HG02798 (cell line): ENCODE data around the gene OXLD1.
A peak's percentile ranks its signal among the peaks of the same experiment; 100 is the strongest.

Experiments used
- ATAC-seq: cut with Tn5 transposase; IDR thresholded peaks from one replicate; pipeline ENCODE4 v1.9.1; 2021; ENCODE audit warnings: mild to moderate bottlenecking; ENCODE audit not compliant: unreplicated experiment, poor library complexity

OXLD1 gene

DNA sequence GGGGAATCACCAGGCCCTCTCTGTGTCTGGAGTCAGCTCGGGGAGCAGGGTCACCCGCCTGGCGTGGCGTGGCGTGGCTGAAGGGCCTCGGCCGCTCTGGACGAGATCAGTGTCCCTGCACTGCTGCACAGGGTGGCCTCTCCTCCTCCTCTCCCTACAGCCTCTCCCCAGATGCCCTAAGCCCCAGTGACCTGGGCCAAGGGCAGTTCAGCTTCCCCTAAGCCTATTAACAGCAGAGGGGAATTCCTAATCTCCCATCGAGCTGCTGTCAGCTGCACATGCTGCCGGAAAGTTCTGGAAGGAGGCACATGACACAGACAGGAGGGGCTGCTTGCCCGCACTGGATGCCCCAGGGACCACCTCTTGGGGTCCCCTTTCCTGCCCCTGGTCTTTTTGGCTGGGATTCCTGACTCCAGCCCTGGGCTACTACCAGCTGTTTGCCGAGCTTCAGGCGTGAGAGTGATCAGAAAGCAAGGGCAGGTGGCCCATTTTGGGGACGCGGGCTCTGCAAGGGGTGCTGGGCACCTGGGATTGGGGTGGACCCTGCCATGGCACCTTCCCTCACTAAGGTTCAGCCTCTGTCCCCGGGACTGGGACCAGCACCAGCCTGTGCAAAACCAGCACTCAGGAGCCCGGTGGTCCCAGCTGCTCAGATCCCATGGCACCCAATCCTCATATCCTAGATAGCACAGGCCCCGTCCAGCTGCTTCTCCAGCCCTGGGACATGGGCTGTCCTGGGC is 10.9 kb downstream of the OXLD1 start:
- no peak for ATAC-seq

DNA sequence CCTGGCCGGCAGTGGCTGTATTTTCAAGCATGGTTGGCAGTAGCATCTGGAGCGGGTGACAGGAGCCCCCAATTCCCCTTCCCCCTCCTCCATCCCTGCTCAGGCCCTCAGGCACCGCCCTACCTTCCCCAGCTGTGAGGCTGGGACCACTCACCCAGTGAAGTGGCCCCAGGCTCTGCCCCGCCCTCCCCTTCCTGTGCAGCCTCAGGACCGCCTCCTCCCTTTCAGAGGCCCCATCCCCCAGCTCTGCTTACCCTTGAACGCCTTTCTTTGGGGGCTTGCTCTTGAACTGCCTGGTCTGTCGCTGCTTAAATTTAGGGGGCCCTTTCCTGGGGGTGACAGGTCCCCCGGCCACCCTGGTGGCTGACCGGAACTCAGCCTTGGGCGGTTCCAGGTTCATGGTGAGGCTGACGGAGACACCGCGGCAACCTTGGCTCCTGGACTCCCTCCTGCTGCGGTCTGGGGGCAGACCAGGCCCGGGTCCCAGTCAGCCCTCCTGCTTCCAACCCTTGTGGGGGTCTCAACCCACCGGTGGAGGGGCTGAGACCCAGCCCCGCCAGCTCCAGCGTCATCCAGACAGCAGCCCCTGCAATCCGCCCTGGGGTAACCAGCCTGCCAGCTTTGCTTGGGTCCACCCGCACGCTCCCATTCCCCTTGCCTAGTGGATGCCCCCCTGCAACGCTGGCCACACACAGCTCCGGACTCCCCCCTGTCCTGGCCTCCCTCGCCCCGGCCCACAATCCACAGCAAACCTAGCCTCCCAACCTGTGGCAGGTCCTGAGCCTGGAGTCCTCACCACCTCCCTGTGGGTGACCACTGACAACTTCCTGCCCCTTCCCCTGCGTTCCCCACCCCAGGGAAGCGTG is 13.3 kb downstream of the OXLD1 start:
- ATAC-seq = no peak

DNA sequence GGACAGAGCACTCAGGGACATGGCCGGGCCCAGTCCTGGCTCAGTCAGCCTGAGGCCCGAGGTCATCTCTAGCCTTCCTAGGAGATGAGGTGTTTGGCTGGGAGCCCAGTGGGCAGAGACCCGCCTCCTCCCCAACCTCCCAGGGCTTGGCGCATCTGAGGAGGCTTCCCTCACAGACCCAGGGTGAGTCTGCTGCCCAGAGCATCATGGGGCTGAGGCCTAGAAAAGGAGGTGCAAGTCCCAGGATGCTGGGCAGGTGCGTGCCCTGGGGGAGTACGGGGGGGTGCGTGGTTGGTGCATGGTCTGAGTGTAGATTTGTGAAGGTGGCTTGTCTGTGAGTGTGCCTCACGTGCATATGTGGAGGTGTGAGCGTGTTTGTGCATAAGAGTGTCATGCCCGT is 14.7 kb downstream of the OXLD1 start:
- ATAC-seq = no peak

DNA sequence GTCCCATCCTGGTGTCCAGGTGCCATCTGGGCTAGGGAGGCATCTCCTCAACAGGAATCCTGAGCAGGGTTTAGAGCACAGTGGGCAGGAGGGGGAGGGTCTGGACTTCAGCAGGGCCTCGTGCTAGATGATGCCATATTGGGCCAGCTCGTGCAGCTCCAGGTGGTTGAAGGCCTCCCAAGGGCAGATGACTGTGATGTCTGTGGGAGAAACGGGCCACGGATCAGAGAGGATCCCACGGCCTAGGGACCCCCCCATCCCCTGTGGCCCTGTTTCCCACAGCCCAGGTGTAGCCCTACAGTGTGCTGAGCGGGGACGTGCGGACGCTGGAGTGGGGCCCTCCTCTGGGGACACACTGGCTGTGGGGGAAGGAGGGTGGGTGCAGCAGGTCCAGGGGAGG is 15.5 kb downstream of the OXLD1 start:
- no peak for ATAC-seq

DNA sequence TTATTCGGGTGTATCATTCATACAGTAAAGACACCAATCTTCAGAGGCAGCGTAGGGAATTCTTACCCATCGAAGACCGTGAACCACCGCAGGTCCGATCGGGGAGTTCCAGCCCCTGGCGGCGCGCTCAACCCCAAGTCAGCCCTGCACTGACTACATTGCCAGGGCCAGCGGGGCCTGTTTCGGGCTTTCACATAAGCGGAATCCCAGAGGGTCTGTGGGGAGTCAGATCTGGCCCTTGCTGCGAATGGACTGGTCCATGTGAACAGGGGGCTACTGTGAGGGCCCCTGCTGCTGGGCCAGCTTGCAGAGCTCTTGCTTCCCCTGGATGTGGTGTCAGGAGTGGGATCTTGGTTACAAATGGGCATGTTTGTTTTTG is 17.7 kb downstream of the OXLD1 start:
- ATAC-seq = no peak

DNA sequence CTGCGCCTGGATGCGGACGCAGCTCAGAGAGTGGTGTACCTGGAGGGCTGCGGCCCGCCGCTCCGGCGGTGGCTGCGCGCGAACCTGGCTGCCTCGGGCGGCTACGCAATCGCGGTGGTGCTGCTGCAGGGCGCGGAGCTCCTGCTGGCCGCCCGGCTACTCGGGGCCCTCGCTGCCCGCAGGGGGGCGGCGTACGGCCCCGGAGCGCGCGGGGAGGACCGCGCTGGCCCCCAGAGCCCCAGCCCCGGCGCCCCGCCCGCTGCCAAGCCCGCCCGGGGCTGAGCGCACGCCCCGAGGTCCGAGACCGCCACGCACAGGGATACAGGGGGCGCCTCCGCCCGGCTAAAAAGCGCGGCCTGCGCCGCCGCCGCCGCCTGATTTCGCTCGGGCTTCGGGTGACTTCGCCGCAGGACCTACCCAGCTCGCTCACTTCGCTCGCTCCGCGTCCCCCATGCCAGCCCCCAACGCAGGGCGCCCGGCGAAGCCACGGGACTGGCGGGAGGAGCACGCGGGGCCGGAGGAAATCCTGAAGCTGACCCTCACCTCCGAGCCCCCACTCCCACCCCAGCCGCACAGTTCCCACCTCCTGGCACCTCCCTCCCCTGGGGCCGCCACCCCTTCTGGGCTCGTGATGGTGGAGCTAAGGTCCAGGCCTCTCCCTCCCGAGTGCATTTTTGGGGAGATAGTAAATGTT is 18.2 kb downstream of the OXLD1 start:
- ATAC-seq = no peak

DNA sequence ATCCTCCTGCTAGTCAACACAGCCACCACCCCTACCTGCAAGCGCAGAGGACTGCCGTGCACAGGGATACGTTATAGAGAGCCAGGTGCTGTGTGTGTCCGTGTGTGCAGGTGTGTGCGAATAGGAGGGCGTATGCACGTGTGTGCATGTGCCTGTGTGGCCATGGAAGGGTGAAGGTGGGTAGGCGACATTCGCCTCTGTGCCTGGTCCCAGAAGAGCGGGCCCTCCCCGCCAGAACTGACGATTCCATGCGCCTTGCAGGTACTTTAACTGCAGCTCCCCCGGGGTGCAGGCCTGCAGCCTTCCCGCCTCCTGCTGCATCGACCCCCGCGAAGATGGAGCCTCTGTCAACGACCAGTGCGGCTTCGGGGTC is 18.8 kb downstream of the OXLD1 start:
- no peak for ATAC-seq

DNA sequence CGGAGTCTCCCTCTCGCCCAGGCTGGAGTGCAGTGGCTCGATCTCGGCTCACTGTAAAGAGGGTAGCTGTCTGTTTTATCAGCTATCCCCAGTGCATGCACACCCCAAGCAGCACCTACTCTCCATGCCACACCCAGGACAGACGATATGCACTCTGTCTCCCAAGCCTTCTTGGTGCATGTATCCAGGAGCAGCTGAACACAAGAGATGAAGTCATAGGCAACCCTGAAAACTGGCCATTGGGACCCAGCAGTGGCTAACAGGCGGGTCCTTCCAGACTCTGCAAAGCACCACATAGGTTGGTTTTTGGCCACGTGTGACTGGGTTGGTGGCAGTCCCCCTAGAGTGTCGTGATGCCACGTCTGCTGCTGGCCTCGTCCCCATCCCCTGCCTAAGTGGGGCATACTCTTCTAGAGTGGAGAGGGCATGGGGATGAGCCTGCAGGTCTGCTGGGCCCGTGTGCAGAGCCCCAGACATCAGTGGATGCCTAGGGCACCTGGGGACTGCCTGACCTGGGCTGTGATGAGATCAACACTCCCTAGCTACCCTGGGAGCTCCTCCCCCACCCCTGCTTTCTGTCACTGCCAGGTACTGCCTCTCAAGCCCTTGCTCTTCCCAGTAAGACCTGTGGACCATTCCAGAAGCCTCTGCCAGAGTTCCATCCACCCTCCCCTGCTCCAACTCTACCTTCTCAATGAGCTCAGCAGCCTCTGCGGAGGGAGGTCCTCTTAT is 19.4 kb downstream of the OXLD1 start:
- no peak for ATAC-seq

DNA sequence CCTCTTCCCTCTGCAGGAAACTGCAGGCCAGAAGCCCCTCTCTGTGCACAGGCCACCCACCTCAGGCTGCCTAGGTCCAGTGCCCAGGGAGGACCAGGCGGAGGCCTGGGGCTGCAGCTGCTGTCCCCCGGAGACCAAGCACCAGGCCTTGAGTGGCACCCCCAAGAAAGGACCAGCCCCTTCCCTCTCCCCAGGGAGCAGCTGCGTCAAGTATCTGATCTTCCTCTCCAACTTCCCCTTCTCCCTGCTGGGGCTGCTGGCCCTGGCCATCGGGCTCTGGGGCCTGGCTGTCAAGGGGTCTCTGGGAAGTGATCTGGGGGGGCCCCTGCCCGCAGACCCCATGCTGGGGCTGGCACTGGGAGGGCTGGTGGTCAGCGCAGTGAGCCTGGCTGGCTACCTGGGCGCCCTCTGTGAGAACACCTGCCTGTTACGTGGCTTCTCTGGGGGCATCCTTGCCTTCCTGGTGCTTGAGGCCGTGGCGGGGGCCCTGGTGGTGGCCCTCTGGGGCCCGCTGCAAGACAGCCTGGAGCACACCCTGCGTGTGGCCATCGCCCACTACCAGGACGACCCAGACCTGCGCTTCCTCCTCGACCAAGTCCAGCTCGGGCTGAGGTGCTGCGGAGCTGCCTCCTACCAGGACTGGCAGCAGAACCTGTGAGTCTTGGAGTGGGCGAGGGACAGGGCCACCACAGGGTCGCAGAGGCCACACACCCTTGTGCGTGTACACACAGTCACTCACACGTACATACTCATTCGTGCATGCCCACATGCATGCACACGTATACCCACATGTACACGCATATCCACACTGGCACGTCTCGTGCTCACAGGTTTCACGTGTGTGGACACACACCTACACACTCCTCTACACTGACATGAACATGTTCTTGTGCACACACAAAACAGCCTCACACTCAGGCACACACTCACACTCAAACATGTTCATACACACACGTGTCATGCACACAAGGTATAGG is 21.1 kb downstream of the OXLD1 start:
- no peak for ATAC-seq

DNA sequence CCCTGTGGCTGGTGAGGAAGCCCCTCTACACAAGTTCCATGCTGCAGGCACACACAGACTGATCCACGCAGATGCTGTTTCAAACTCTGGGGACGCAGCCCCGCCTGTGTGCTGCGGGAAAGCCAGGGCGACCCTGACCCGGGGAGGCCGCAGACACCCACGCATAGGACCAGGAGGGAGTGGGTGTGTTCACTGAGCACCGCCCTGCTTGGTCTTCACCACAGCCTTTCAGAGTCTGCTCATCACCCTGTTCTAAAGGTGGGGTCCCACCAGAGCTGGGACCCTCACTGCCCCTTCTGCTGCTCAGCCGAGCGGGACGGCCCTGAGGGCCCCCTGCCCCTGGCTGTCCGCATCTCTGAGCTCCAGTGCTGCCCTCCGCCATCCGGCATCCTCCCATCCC is 21.9 kb downstream of the OXLD1 start:
- ATAC-seq = no peak

DNA sequence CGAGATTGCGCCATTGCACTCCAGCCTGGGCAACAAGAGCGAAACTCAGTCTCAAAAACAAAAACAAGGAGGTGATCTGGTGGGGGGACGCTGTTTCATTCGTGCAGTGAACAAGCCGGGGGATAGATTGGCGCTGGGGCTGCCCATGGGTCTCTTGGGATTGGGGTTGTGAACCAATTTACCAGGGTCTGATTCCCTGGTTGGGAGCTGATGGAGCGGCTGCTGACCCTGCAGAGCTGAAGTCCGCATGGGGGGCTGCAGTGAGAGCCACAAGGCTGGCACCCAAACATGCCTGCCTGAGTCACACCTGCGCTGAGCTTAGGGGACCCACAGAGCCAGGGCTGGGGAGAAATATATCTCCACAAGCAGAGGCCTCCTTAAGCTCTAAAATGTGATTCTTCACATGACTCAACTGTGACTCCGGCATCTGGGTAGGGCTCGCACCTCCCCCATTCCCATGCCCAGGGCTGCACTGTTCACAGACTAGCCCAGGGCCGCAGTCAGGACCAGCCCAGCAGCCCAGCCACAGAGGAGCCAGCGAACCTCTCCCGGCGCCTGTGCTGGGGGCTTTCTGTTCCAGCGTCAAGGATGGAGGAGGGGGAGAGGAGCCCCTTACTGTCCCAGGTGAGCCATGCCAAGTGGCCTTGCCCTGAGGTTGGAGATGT is 24.4 kb downstream of the OXLD1 start:
- ATAC-seq = no peak

DNA sequence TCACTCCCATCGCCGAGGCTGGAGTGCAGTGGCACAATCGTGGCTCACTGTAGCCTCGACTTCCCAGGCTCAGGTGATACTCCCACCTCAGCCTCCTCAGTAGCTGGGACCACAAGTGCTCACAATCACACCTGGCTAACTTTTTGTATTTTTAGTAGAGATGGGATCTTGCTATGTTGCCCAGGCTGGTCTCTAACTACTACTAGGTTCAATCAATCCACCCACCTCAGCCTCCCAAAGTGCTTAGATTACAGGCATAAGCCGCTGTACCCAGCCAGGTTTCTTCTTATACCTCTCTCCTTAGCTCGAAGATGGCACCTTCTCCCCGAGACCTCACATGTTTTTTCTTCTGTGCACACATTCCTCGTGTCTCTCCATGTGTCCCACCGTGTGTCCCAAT is 26.4 kb downstream of the OXLD1 start:
- ATAC-seq = no peak

DNA sequence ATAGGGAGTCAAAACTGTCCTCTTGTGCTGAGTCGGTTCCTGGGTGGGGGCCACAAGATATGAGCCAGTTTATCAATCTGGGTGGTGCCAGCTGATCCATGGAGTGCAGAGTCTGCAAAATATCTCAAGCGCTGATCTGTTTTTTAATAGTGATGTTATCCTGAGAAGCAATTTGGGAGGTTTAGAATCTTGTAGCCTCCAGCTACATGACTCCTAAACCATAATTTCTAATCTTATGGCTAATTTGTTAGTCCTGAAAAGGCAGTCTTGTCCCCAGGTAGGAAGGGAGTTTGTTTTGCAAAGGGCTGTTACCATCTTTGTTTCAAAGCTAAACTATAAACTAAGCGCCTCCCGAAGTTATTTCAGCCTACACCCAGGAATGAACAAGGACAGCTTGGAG is 27.7 kb downstream of the OXLD1 start:
- no peak for ATAC-seq

DNA sequence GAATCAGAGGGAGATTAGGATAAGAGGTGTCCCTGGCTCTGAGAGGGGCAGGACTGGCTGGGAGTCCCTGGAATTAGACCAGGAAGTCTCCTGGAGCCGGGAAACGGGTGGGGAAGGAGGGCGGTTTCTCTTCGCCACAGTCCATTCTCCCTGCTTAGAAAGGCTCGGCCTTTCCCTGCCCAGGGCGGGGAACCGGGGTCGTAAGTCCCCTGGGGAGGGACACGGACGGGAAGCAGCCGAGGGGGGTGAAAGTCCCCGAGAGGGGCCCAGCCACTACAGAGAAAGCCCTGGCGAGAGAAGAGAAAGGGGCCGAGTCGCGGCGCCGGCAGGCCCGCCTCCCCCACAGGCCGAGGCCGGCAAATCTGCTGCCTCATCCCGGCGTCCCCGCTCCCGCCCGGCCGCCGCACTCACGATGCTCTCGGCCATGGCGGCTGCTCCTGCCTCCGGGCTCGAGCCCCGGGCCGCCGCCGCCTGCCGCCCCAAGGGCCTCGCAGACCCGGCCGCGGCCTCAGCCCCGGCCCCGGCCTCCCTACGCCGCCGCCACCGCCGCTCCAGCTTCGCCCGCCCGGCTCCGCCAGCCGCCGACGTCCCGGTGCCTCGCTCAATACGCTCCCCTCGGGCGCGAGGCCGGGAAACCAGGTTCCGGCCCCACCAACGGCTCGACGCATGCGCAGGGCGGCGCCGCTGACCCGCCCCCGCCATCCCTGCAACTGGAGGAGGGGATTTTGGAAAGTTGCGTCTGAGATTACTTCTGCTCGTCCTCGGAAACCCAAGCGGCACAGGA is 29.7 kb downstream of the OXLD1 start, which contains the start of the genes NPLOC4 and TSPAN10:
Gene NPLOC4, minus strand, starts transcription at position 608 of the 784 bp plus-strand sequence. Its CDS starts 182 bp downstream, at position 426.
Gene TSPAN10, plus strand, starts transcription at position 692 of the 784 bp plus-strand sequence. CDS start 5,217 bp downstream, outside the sequence.
- ATAC-seq = peak; percentile 91

DNA sequence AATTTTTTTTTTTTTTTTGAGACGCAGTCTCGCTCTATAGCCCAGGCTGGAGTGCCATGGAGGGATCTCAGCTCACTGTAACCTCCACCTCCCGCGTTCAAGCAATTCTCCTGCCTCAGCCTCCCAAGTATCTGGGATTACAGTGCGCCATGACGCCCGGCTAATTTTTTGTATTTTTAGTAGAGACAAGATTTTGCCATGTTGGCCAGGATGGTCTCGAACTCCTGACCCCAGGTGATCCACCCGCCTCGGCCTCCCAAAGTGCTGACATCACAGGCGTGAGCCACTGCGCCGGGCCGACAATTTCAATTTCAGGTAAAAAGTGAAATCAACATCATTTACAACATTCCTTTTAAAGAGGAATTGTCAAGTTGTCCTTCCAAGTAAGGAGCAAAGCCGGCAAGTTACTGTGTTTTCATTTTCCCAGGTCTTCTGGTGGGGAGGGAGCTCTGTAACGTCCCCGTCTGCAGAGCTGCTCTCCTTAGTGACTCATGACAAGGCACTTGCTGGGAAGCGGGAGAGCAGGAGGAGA is 30.4 kb downstream of the OXLD1 start:
- no peak for ATAC-seq

DNA sequence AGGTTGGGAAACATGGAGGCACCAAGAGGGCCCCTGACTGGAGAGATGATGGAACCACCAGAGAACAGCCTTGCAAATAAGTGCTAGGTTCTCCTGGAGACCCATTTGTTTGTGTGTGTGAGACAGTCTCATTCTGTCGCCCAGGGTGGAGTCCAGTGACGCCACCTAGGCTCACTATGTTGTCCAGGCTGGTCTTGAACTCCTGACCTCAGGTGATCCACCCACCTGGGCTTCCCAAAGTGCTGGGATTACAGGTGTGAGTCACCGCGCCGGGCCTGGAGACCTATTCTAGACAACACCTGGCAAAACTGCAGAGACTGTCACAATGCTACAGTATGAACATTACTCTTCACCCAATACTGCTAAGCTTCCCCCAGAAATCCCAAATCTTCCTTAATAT is 31.0 kb downstream of the OXLD1 start:
- no peak for ATAC-seq

DNA sequence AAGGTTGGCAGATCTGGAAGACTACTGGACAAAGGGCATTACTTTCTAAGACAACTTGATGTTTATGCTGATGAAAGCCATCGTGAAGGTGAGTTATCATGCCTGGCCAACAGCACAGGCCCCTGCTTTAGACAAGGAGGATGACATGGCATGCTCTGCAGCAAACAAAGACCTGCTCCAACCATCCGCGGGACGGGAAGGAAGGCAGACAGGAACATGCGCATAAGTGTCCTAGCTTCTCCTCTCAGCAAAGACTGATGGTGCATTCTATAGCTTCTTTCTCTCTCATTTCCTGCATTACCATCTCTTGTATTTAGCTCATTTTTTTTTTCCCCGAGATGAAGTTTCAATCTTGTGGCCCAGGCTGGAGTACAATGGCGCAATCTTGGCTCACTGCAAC is 34.9 kb downstream of the OXLD1 start:
- no peak for ATAC-seq

DNA sequence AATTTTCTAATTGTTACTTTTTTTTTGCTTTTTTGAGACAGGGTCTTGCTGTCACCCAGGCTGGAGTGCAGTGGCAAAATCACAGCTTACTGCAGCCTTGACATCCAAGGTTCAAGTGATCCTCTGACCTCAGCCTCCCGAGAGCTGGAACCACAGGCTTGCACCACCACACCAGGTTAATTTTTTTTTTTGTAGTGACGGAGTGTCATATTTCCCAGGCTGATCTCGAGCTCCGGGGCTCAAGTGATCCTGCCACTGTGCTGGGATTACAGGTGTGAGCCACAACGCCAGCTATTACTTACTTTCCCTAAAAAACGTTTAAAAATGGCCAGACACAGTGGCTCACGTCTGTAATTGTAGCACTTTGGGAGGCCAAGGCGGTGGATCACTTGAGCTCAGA is 36.1 kb downstream of the OXLD1 start:
- no peak for ATAC-seq
